C4-2B (cell line): ENCODE results near the gene LGSN.

Experiments used
- CTCF ChIP-seq: fragments of 450-650 bp; conservative IDR thresholded peaks from 2 replicates; pipeline ENCODE4 v1.5.1; 2017; ENCODE audit warnings: mild to moderate bottlenecking
- ZFX ChIP-seq: fragments of 450-650 bp; IDR thresholded peaks from 2 replicates; pipeline ENCODE4 v1.6.1; 2017

DNA sequence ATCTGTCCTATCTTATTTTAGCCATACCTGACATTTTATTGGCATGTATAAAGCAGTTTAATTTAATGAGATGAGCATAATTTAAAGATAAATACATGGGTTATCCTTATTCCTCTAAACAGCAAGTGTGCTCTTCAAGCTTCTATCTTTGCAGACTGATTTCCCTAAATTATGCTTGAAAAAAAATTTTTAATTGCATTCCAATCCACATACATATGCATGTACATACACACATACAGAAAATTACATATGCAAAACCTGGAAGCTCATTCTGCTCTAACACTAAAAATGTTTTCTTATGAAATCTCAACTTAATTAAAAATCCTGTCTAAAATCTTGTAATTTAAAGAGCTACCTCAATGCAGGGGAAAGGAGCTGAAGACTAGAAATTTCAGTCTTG lies 73.2 kb downstream of the LGSN start:
- no peak for TF ChIP-seq CTCF
- TF ChIP-seq ZFX, result no peak
